ENCODE measurements around the gene ICOS. TPM values are rescaled to one million over a fixed set of nuclear protein-coding genes. Genes with fewer than 3 reads are reported as not detected.

Gene ICOS
- total and polyA plus RNA-seq, 10 of the 15 experiments (the other 5 are each of a cell fraction or from before 2014, with no cell fraction given), result 0.47 to 36.0 (median 0.87) TPM

GRCh38 chr2:203971251-203971650 lies 34.7 kb downstream of the ICOS start:
- no peak overlapping the region for H3K4me3 ChIP-seq
- in situ Hi-C loops (cut with MboI) (no loop called here), intact Hi-C loops (cut with micrococcal nuclease; ENCODE audit: unreplicated experiment) (no loop called here)
- no peak overlapping the region for H2AFZ ChIP-seq (ENCODE audit: control insufficient read depth, low read depth, low read length)
- ChIA-PET CTCF (interaction anchor here (0.6 kb wide), 1 partner anchor 363 kb away, joined by 3 read pairs; no protein-coding TSS in a partner anchor), SMC1A (ENCODE audit: uncharacterized antibody, unreplicated experiment) (no interaction called here), POLR2A (no interaction called here), RAD21 (ENCODE audit: unreplicated experiment) (no interaction called here)
- DNase-seq (ENCODE audit: low read depth, low spot score) (no peak), FAIRE-seq (no peak), ATAC-seq (no peak)
- no TSS peak for BruUV-seq (replicated peaks)
- H3K4me2 ChIP-seq (ENCODE audit: control insufficient read depth, insufficient read depth), result no peak overlapping the region
- H3K9ac ChIP-seq (ENCODE audit: control insufficient read depth, insufficient read depth, low read length), result no peak overlapping the region
- H3K27ac ChIP-seq (ENCODE audit: control insufficient read depth, insufficient read depth), result no peak overlapping the region
- H3K36me3 ChIP-seq (ENCODE audit: control insufficient read depth in 2 of 2, insufficient read depth in 2 of 2, low read length in 1 of 2), result no peaks in the 10 kb centered on the region
- no peaks in the 10 kb centered on the region for H3K9me3 ChIP-seq (replicated peaks; ENCODE audit: control insufficient read depth, insufficient read depth, low read length)
- H3K79me2 ChIP-seq (ENCODE audit: control insufficient read depth, insufficient read depth, low read length), result no peaks in the 10 kb centered on the region
- no peaks in the 10 kb centered on the region; a peak in 1 of 4 replicates for H3K27me3 ChIP-seq (replicated peaks in 1 of 2; ENCODE audit: control insufficient read depth in 2 of 2, insufficient read depth in 2 of 2, low read length in 1 of 2)
- TF ChIP-seq PML (IDR thresholded peaks at IDR 0.05; ENCODE audit: low read length), result no peak
- TF ChIP-seq RAD21 (IDR thresholded peaks at IDR 0.05; ENCODE audit: insufficient read depth, low read depth, low read length), result no peak
- no peak for TF ChIP-seq IRF3 (IDR thresholded peaks at IDR 0.05)
- no peaks in the 10 kb centered on the region for H4K20me1 ChIP-seq (ENCODE audit: control insufficient read depth, insufficient read depth)
- no peaks in the 10 kb centered on the region for H3K4me1 ChIP-seq (ENCODE audit: control insufficient read depth, insufficient read depth, low read length)
- WGBS (ENCODE audit: insufficient coverage, insufficient replicate concordance, low lambda C conversion rate, missing lambda C conversion rate), result 1% methylated on average over 5 of the region's 5 CpGs

- CTCF ChIA-PET, result no interaction called here
- Histone ChIP-seq H3K4me2 (ENCODE audit: control insufficient read depth, insufficient read depth) (no peak overlapping the region), H4K20me1 (ENCODE audit: control insufficient read depth, insufficient read depth) (no peaks in the 10 kb centered on the region), H3K27ac (ENCODE audit: control insufficient read depth, insufficient read depth) (no peak overlapping the region), H3K27me3 (replicated peaks in 1 of 2; ENCODE audit: control insufficient read depth in 2 of 2, insufficient read depth in 2 of 2, low read length in 1 of 2) (no peaks in the 10 kb centered on the region; a peak in 1 of 4 replicates), H3K79me2 (ENCODE audit: control insufficient read depth, insufficient read depth, low read length) (no peaks in the 10 kb centered on the region), H3K9me3 (replicated peaks; ENCODE audit: control insufficient read depth, insufficient read depth, low read length) (no peaks in the 10 kb centered on the region), H3K9ac (ENCODE audit: control insufficient read depth, insufficient read depth, low read length) (no peak overlapping the region), H3K36me3 (ENCODE audit: control insufficient read depth in 2 of 2, insufficient read depth in 2 of 2, low read length in 1 of 2) (no peaks in the 10 kb centered on the region), H2AFZ (ENCODE audit: control insufficient read depth, low read depth, low read length) (no peak overlapping the region), H3K4me1 (ENCODE audit: control insufficient read depth, insufficient read depth, low read length) (no peaks in the 10 kb centered on the region), H3K4me3 (no peak overlapping the region)
- peak; percentile 25 for DNase-seq (ENCODE audit: low read depth, low spot score)
- POLR2A ChIA-PET, result no interaction called here
- SMC1A ChIA-PET (ENCODE audit: uncharacterized antibody, unreplicated experiment), result no interaction called here
- BruUV-seq (replicated peaks), result no TSS peak
- intact Hi-C loops (cut with micrococcal nuclease; ENCODE audit: unreplicated experiment) (no loop called here), in situ Hi-C loops (cut with MboI) (no loop called here)
- peak; percentile 34 for ATAC-seq
- RAD21 ChIA-PET (ENCODE audit: unreplicated experiment), result no interaction called here
- no peak for FAIRE-seq
- no peak for TF ChIP-seq CHD1 (IDR thresholded peaks at IDR 0.05; ENCODE audit: low read depth, low read length)
- TF ChIP-seq, protein P1, sequence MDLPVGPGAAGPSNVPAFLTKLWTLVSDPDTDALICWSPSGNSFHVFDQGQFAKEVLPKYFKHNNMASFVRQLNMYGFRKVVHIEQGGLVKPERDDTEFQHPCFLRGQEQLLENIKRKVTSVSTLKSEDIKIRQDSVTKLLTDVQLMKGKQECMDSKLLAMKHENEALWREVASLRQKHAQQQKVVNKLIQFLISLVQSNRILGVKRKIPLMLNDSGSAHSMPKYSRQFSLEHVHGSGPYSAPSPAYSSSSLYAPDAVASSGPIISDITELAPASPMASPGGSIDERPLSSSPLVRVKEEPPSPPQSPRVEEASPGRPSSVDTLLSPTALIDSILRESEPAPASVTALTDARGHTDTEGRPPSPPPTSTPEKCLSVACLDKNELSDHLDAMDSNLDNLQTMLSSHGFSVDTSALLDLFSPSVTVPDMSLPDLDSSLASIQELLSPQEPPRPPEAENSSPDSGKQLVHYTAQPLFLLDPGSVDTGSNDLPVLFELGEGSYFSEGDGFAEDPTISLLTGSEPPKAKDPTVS (IDR thresholded peaks at IDR 0.05; ENCODE audit: low read depth, low read length), result no peak
- no peak for TF ChIP-seq NFYB (IDR thresholded peaks at IDR 0.05; ENCODE audit: insufficient read depth, low read depth, low read length)
- TF ChIP-seq STAT1 (conservative IDR thresholded peaks at IDR 0.05), result no peak
- no peak for TF ChIP-seq CREM (IDR thresholded peaks at IDR 0.05; ENCODE audit: low read depth)
- TF ChIP-seq YBX1 (IDR thresholded peaks at IDR 0.05), result no peak
- TF ChIP-seq, protein P2, sequence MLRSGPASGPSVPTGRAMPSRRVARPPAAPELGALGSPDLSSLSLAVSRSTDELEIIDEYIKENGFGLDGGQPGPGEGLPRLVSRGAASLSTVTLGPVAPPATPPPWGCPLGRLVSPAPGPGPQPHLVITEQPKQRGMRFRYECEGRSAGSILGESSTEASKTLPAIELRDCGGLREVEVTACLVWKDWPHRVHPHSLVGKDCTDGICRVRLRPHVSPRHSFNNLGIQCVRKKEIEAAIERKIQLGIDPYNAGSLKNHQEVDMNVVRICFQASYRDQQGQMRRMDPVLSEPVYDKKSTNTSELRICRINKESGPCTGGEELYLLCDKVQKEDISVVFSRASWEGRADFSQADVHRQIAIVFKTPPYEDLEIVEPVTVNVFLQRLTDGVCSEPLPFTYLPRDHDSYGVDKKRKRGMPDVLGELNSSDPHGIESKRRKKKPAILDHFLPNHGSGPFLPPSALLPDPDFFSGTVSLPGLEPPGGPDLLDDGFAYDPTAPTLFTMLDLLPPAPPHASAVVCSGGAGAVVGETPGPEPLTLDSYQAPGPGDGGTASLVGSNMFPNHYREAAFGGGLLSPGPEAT (IDR thresholded peaks at IDR 0.05; ENCODE audit: low read depth), result no peak
- TF ChIP-seq RAD21 (IDR thresholded peaks at IDR 0.05; ENCODE audit: insufficient read depth, low read depth, low read length), result no peak
- no peak for TF ChIP-seq SMAD5 (IDR thresholded peaks at IDR 0.05; ENCODE audit: low read depth)
- TF ChIP-seq HCFC1 (IDR thresholded peaks at IDR 0.05; ENCODE audit: low read length), result no peak
- TF ChIP-seq TBL1XR1 (IDR thresholded peaks at IDR 0.05; ENCODE audit: low read depth, low read length), result no peak
- TF ChIP-seq ZNF207 (IDR thresholded peaks at IDR 0.05; ENCODE audit: borderline replicate concordance), result no peak
- TF ChIP-seq ETV6 (conservative IDR thresholded peaks at IDR 0.05 in 1 of 2, IDR thresholded peaks at IDR 0.05 in 1 of 2; ENCODE audit: borderline replicate concordance in 1 of 2, low read depth in 1 of 2), result no peak
- TF ChIP-seq MXI1 (IDR thresholded peaks at IDR 0.05; ENCODE audit: low read depth, low read length), result no peak
These were observed 35.5 kb downstream of the ICOS start for GRCh38 chr2:203972066-203972465.

Data from GM12878 (cell line).